Measurements from ENCODE around the gene INPP5A. TPM values are rescaled to one million over a fixed set of nuclear protein-coding genes. Genes with fewer than 3 reads are reported as not detected.

The INPP5A gene
- total RNA-seq, 1 donor from 2014 or later: 36.3 TPM

GRCh38 chr10:132662186-132662920 lies 124.8 kb downstream of the INPP5A start:
- H3K36me3 Mint-ChIP-seq (ENCODE audit: unreplicated experiment): peaks cover 32% of the 10 kb centered on the region
- peaks cover 15% of the 10 kb centered on the region for H3K4me1 Mint-ChIP-seq (ENCODE audit: low read depth, unreplicated experiment)
- peaks cover 10% of the 10 kb centered on the region for H3K9me3 Mint-ChIP-seq (ENCODE audit: unreplicated experiment)
- peaks cover 14% of the 10 kb centered on the region for H3K27me3 Mint-ChIP-seq (ENCODE audit: unreplicated experiment)
- no peak overlapping the region for H3K27ac Mint-ChIP-seq (ENCODE audit: unreplicated experiment)
- TF ChIP-seq, protein P1, sequence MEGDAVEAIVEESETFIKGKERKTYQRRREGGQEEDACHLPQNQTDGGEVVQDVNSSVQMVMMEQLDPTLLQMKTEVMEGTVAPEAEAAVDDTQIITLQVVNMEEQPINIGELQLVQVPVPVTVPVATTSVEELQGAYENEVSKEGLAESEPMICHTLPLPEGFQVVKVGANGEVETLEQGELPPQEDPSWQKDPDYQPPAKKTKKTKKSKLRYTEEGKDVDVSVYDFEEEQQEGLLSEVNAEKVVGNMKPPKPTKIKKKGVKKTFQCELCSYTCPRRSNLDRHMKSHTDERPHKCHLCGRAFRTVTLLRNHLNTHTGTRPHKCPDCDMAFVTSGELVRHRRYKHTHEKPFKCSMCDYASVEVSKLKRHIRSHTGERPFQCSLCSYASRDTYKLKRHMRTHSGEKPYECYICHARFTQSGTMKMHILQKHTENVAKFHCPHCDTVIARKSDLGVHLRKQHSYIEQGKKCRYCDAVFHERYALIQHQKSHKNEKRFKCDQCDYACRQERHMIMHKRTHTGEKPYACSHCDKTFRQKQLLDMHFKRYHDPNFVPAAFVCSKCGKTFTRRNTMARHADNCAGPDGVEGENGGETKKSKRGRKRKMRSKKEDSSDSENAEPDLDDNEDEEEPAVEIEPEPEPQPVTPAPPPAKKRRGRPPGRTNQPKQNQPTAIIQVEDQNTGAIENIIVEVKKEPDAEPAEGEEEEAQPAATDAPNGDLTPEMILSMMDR (IDR thresholded peaks at IDR 0.05; ENCODE audit: partially characterized antibody, unreplicated experiment): no peak
- DNase-seq: no peak
- no peak overlapping the region for H3K4me3 Mint-ChIP-seq (ENCODE audit: unreplicated experiment)

DNA sequence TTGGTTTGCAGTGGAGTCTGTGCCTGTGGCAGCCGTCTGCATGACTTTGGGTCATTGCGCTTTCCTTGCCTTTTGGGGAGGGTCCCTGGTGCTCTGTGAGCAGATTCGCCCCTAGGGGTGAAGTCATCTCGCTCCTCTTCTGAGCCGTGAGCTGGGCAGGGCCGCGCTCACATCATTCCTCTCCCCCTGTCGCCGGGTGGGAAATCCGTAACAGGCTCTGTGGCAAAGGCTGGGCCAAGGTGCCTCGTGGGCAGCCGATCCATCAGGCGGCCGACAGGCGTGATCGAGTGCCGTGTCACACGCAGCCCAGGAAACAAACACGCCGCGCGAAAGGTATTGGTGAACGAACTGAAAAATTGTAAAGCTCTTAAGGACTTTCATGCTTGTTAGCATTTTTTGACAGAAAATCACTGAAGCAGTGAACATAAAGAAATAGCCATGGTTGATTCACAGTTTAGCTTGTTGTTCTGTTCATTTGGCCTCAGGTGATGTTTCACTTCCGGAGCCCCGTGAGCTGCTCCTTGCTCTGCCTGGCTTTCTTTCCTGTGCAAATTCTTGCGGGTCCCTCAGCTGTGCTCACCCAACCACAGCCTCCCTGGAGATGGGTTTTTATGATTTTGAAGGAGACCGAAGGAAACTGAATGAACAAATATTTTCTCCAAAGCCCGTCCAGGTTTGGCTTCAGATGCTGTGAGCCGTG lies 126.2 kb downstream of the INPP5A start:
- DNase-seq: peak; percentile 18
- no peak overlapping the region for H3K27ac Mint-ChIP-seq (ENCODE audit: unreplicated experiment)

DNA sequence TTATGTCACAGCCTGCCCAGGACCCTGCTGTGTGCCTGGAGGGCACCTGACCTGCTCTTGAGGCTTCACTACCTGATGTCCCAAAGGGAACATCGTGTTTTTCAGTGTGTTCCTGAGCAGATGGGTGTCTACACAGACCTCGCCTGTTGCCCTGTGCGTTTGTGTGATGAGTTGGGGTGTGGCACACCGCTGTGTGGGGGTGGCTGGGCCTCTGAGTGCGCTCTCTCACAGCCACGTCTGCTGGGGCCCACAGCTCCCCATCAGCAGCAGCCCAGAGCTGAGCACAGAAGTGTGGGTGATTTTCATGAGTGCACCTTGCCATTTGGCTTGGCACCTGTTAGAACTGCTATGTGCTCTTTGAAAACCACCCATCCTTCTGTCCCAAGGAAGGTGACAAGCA lies 126.8 kb downstream of the INPP5A start:
- Mint-ChIP-seq H3K4me3 (ENCODE audit: unreplicated experiment) (no peak overlapping the region), H3K27ac (ENCODE audit: unreplicated experiment) (no peak overlapping the region)

More for the DNA sequence above, 126.2 kb downstream of the INPP5A start:
- Mint-ChIP-seq H3K4me1 (ENCODE audit: low read depth, unreplicated experiment) (peaks cover 21% of the 10 kb centered on the region), H3K36me3 (ENCODE audit: unreplicated experiment) (peaks cover 26% of the 10 kb centered on the region), H3K27me3 (ENCODE audit: unreplicated experiment) (peaks cover 11% of the 10 kb centered on the region), H3K9me3 (ENCODE audit: unreplicated experiment) (peaks cover 11% of the 10 kb centered on the region), H3K4me3 (ENCODE audit: unreplicated experiment) (no peak overlapping the region)
- TF ChIP-seq, protein P1 (IDR thresholded peaks at IDR 0.05; ENCODE audit: partially characterized antibody, unreplicated experiment): no peak

GRCh38 chr10:132664883-132665282 lies 127.3 kb downstream of the INPP5A start:
- H3K4me3 Mint-ChIP-seq (ENCODE audit: unreplicated experiment): no peak overlapping the region
- peaks cover 25% of the 10 kb centered on the region for H3K4me1 Mint-ChIP-seq (ENCODE audit: low read depth, unreplicated experiment)
- DNase-seq: no peak
- peaks cover 10% of the 10 kb centered on the region for H3K27me3 Mint-ChIP-seq (ENCODE audit: unreplicated experiment)
- TF ChIP-seq, protein P1 (IDR thresholded peaks at IDR 0.05; ENCODE audit: partially characterized antibody, unreplicated experiment): no peak
- no peak overlapping the region for H3K27ac Mint-ChIP-seq (ENCODE audit: unreplicated experiment)
- peaks cover 24% of the 10 kb centered on the region for H3K36me3 Mint-ChIP-seq (ENCODE audit: unreplicated experiment)
- peaks cover 11% of the 10 kb centered on the region for H3K9me3 Mint-ChIP-seq (ENCODE audit: unreplicated experiment)

More for the DNA sequence above, 126.8 kb downstream of the INPP5A start:
- H3K36me3 Mint-ChIP-seq (ENCODE audit: unreplicated experiment): peaks cover 26% of the 10 kb centered on the region
- H3K27me3 Mint-ChIP-seq (ENCODE audit: unreplicated experiment): peaks cover 11% of the 10 kb centered on the region
- TF ChIP-seq, protein P1 (IDR thresholded peaks at IDR 0.05; ENCODE audit: partially characterized antibody, unreplicated experiment): no peak
- H3K4me1 Mint-ChIP-seq (ENCODE audit: low read depth, unreplicated experiment): peaks cover 23% of the 10 kb centered on the region
- no peak for DNase-seq
- peaks cover 11% of the 10 kb centered on the region for H3K9me3 Mint-ChIP-seq (ENCODE audit: unreplicated experiment)
